Neural cell (in vitro differentiated cells): Measurements from ENCODE around the gene EREG. TPM values are rescaled to one million over a fixed set of nuclear protein-coding genes. Genes with fewer than 3 reads are reported as not detected.

Experiments
- H2AFZ ChIP-seq: fragments of 200-600, 300-800 bp; sonication (generic), shearing (Covaris generic); 2 replicates; pipeline ENCODE4 v1.6.0; 2014; ENCODE audit warnings: low read depth, mild to moderate bottlenecking, antibody characterized with exemption, low read length, moderate library complexity
- H3F3A ChIP-seq: fragments of 200-600 bp; shearing (Covaris generic); 2 replicates; pipeline ENCODE4 v1.6.1; 2016; ENCODE audit warnings: mild to moderate bottlenecking, moderate library complexity, mixed read lengths, antibody characterized with exemption, low read length; ENCODE audit not compliant: insufficient read depth, poor library complexity, severe bottlenecking
- H3K27ac ChIP-seq: fragments of 200-600, 300-800 bp; sonication (generic), shearing (Covaris generic); 2 replicates; pipeline ENCODE4 v1.5.1; 2014; ENCODE audit warnings: mild to moderate bottlenecking, low read length, moderate library complexity
- H3K27me3 ChIP-seq: fragments of 300-800, 200-600 bp; sonication (generic), shearing (Covaris generic); 2 replicates; pipeline ENCODE4 v1.6.0; 2014; ENCODE audit warnings: mild to moderate bottlenecking, low read depth, low read length, moderate library complexity; ENCODE audit not compliant: insufficient read depth
- H3K36me3 ChIP-seq: fragments of 300-800, 200-600 bp; sonication (generic), shearing (Covaris generic); 2 replicates; pipeline ENCODE4 v1.5.1; 2014; ENCODE audit warnings: mild to moderate bottlenecking, antibody characterized with exemption, low read length, moderate library complexity; ENCODE audit not compliant: insufficient read depth
- H3K4me2 ChIP-seq: fragments of 300-800, 200-600 bp; sonication (generic), shearing (Covaris generic); 2 replicates; pipeline ENCODE4 v1.6.0; 2014; ENCODE audit warnings: mild to moderate bottlenecking, low read length
- H3K4me3 ChIP-seq: fragments of 300-800, 200-600 bp; sonication (generic), shearing (Covaris generic); 2 replicates; pipeline ENCODE4 v1.5.1; 2014; ENCODE audit warnings: mild to moderate bottlenecking, low read length, moderate library complexity
- H3K79me2 ChIP-seq: fragments of 200-600 bp; shearing (Covaris generic); replicated peaks from 2 replicates; pipeline ENCODE4 v1.6.0; 2014; ENCODE audit warnings: mild to moderate bottlenecking, low read length, moderate library complexity; ENCODE audit not compliant: insufficient read depth
- H3K9ac ChIP-seq: fragments of 300-800, 200-600 bp; sonication (generic), shearing (Covaris generic); 2 replicates; pipeline ENCODE4 v1.6.1; 2016; ENCODE audit warnings: mild to moderate bottlenecking, low read length, mixed read lengths
- H3K9me2 ChIP-seq: fragments of 200-600 bp; shearing (Covaris generic); 2 replicates; pipeline ENCODE4 v1.6.1; 2016; ENCODE audit warnings: mild to moderate bottlenecking, low read length, mixed read lengths; ENCODE audit not compliant: insufficient read depth
- H3K9me3 ChIP-seq: fragments of 200-600, 300-800 bp; sonication (generic), shearing (Covaris generic); 2 replicates; pipeline ENCODE4 v1.6.1; 2016; ENCODE audit warnings: mild to moderate bottlenecking, mixed run types, low read length, moderate library complexity, mixed read lengths
- H4K20me1 ChIP-seq: fragments of 200-600 bp; shearing (Covaris generic); 2 replicates; pipeline ENCODE4 v1.6.1; 2016; ENCODE audit warnings: mild to moderate bottlenecking, mixed run types; ENCODE audit not compliant: insufficient read depth
- EP300 ChIP-seq: fragments of 450-650 bp; conservative IDR thresholded peaks from 2 replicates; pipeline ENCODE4 v1.6.1; 2014; ENCODE audit warnings: antibody characterized with exemption, mild to moderate bottlenecking, moderate library complexity; ENCODE audit not compliant: poor library complexity, severe bottlenecking
- EZH2 ChIP-seq: fragments of 200-600, 300-800 bp; shearing (Covaris generic), sonication (generic); IDR thresholded peaks from 2 replicates; pipeline ENCODE4 v1.6.1; 2014; ENCODE audit warnings: antibody characterized with exemption, low read length, borderline replicate concordance, mild to moderate bottlenecking; ENCODE audit not compliant: insufficient read depth, poor library complexity, severe bottlenecking
- MXI1 ChIP-seq: fragments of 450-650 bp; conservative IDR thresholded peaks from 2 replicates; pipeline ENCODE4 v1.6.1; 2014; ENCODE audit warnings: antibody characterized with exemption, mild to moderate bottlenecking; ENCODE audit not compliant: poor library complexity, severe bottlenecking
- POLR2AphosphoS5 ChIP-seq: IDR thresholded peaks from 2 replicates; pipeline ENCODE4 v1.6.1; 2012
- RAD21 ChIP-seq: fragments of 450-650 bp; conservative IDR thresholded peaks from 2 replicates; pipeline ENCODE4 v1.6.1; 2014; ENCODE audit warnings: antibody characterized with exemption, mild to moderate bottlenecking, moderate library complexity
- SMC3 ChIP-seq: fragments of 450-650 bp; conservative IDR thresholded peaks from 2 replicates; pipeline ENCODE4 v1.6.1; 2014; ENCODE audit warnings: antibody characterized with exemption, mild to moderate bottlenecking, moderate library complexity; ENCODE audit not compliant: poor library complexity
- TAF1 ChIP-seq: IDR thresholded peaks from 2 replicates; pipeline ENCODE4 v1.6.1; 2012; ENCODE audit warnings: low read depth
- polyA plus RNA-seq: library from polyadenylated mRNA; depleted of rRNA; stranded (reverse); fragments of >200 nt; gene quantifications from 2 replicates; pipeline ENCODE4 v1.2.3, GENCODE V29; 2014
- TF ChIP-seq, protein P1 (sequence below): IDR thresholded peaks from 2 replicates; pipeline ENCODE4 v1.6.1; 2012; ENCODE audit warnings: borderline replicate concordance
- TF ChIP-seq, protein P2 (sequence below): fragments of 450-650 bp; IDR thresholded peaks from 2 replicates; pipeline ENCODE4 v1.5.1; 2014; ENCODE audit warnings: antibody characterized with exemption, mild to moderate bottlenecking, moderate library complexity; ENCODE audit not compliant: poor library complexity, severe bottlenecking

The EREG gene
- polyA plus RNA-seq, 1 donor from 2014 or later, result not detected

DNA sequence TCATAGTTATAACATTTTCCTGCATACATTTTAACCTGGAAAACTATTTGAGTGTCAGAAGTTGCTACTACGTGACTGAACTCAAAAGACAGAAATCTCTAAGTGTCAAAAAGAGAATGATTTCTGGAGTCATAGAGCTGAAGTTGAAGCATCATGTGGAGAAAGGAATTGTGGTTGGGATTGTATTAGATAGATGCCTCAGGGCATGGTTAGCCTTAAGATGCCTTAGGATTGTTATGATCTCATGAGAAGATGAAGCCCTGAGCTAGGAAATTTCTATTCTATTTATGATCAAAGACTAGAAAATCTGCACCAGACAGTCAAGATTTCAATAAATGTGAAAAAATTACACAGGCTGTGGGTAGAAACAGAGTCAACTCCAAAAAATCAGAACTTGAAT lies 36.4 kb upstream of the EREG start:
- no peaks in the 10 kb centered on the region for H3K9me2 ChIP-seq
- no peaks in the 10 kb centered on the region for H4K20me1 ChIP-seq
- no peak overlapping the region for H3K9ac ChIP-seq
- H3K27ac ChIP-seq, result no peak overlapping the region
- no peaks in the 10 kb centered on the region for H3F3A ChIP-seq
- H3K9me3 ChIP-seq, result no peaks in the 10 kb centered on the region
- H3K4me3 ChIP-seq, result no peak overlapping the region
- H3K4me2 ChIP-seq, result no peak overlapping the region
- H3K36me3 ChIP-seq, result no peaks in the 10 kb centered on the region
- H3K79me2 ChIP-seq, result no peaks in the 10 kb centered on the region
- H3K27me3 ChIP-seq, result no peaks in the 10 kb centered on the region
- no peak for TF ChIP-seq TAF1
- no peak for TF ChIP-seq RAD21
- TF ChIP-seq SMC3, result no peak
- no peak for TF ChIP-seq EP300
- TF ChIP-seq POLR2AphosphoS5, result no peak
- TF ChIP-seq, protein P1, sequence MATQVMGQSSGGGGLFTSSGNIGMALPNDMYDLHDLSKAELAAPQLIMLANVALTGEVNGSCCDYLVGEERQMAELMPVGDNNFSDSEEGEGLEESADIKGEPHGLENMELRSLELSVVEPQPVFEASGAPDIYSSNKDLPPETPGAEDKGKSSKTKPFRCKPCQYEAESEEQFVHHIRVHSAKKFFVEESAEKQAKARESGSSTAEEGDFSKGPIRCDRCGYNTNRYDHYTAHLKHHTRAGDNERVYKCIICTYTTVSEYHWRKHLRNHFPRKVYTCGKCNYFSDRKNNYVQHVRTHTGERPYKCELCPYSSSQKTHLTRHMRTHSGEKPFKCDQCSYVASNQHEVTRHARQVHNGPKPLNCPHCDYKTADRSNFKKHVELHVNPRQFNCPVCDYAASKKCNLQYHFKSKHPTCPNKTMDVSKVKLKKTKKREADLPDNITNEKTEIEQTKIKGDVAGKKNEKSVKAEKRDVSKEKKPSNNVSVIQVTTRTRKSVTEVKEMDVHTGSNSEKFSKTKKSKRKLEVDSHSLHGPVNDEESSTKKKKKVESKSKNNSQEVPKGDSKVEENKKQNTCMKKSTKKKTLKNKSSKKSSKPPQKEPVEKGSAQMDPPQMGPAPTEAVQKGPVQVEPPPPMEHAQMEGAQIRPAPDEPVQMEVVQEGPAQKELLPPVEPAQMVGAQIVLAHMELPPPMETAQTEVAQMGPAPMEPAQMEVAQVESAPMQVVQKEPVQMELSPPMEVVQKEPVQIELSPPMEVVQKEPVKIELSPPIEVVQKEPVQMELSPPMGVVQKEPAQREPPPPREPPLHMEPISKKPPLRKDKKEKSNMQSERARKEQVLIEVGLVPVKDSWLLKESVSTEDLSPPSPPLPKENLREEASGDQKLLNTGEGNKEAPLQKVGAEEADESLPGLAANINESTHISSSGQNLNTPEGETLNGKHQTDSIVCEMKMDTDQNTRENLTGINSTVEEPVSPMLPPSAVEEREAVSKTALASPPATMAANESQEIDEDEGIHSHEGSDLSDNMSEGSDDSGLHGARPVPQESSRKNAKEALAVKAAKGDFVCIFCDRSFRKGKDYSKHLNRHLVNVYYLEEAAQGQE, result no peak
- TF ChIP-seq, protein P2, sequence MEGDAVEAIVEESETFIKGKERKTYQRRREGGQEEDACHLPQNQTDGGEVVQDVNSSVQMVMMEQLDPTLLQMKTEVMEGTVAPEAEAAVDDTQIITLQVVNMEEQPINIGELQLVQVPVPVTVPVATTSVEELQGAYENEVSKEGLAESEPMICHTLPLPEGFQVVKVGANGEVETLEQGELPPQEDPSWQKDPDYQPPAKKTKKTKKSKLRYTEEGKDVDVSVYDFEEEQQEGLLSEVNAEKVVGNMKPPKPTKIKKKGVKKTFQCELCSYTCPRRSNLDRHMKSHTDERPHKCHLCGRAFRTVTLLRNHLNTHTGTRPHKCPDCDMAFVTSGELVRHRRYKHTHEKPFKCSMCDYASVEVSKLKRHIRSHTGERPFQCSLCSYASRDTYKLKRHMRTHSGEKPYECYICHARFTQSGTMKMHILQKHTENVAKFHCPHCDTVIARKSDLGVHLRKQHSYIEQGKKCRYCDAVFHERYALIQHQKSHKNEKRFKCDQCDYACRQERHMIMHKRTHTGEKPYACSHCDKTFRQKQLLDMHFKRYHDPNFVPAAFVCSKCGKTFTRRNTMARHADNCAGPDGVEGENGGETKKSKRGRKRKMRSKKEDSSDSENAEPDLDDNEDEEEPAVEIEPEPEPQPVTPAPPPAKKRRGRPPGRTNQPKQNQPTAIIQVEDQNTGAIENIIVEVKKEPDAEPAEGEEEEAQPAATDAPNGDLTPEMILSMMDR, result no peak
- TF ChIP-seq EZH2, result no peak
- TF ChIP-seq MXI1, result no peak
- no peak overlapping the region for H2AFZ ChIP-seq

DNA sequence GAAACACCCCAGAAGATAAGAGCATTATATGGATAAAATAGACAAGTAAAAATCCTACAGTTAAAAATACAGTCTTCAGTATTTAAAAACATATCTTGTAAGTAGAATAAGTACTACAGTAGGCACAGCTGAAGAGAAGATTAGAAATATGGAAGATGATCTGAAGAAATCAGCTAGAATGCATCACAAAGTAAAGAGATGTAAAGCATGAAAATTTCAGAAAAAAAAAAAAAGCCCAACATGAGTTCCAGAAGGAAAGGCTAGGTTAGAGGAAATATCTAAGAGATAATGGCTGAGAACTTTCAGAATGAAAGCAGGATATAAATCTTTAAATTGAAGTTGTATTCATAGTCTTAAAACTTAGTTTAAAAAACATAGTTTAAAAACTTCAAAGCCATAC lies 35.6 kb upstream of the EREG start:
- Histone ChIP-seq H3K9me3 (no peaks in the 10 kb centered on the region), H3F3A (no peaks in the 10 kb centered on the region), H3K36me3 (no peaks in the 10 kb centered on the region), H4K20me1 (no peaks in the 10 kb centered on the region), H3K9me2 (no peaks in the 10 kb centered on the region), H3K4me2 (no peak overlapping the region), H2AFZ (no peak overlapping the region), H3K79me2 (no peaks in the 10 kb centered on the region), H3K27ac (no peak overlapping the region), H3K27me3 (no peaks in the 10 kb centered on the region), H3K4me3 (no peak overlapping the region), H3K9ac (no peak overlapping the region)
- no peak for TF ChIP-seq RAD21
- TF ChIP-seq TAF1, result no peak
- TF ChIP-seq EP300, result no peak
- no peak for TF ChIP-seq EZH2
- TF ChIP-seq SMC3, result no peak
- TF ChIP-seq POLR2AphosphoS5, result no peak
- no peak for TF ChIP-seq MXI1
- TF ChIP-seq, protein P1, result no peak
- TF ChIP-seq, protein P2, result no peak
